H1 (cell line): ENCODE measurements around the gene RTN4.

ENCODE experiments used
- BRCA1 ChIP-seq: IDR thresholded peaks from 2 replicates; pipeline ENCODE4 v1.6.1; 2012; ENCODE audit warnings: low read depth, low read length, improper control_type of control experiment
- CTCF ChIP-seq, 3 experiments: IDR thresholded peaks; 1 replicate in 2 of 3; 2 replicates in 1 of 3; pipeline versions ENCODE4 v1.5.1 to v1.6.1; 2011; ENCODE audit warnings: low read length in 3 of 3, mild to moderate bottlenecking in 3 of 3, inconsistent platforms in 2 of 3, low read depth in 1 of 3, moderate library complexity in 1 of 3; ENCODE audit not compliant: insufficient read depth in 1 of 3; ENCODE audit errors: control extremely low read depth in 1 of 3
- EP300 ChIP-seq, 2 experiments: IDR thresholded peaks; 1 replicate in 1 of 2; 2 replicates in 1 of 2; pipeline ENCODE4 v1.6.1; 2011 to 2012; ENCODE audit warnings: low read depth in 2 of 2, low read length in 2 of 2, mild to moderate bottlenecking in 2 of 2, borderline replicate concordance in 1 of 2, inconsistent platforms in 1 of 2, moderate library complexity in 1 of 2

GRCh38 chr2:54939446-54940118 is 110.7 kb downstream of the RTN4 start:
- TF ChIP-seq BRCA1 (no peak), CTCF (IDR thresholded peaks at IDR 0.05; ENCODE audit: control extremely low read depth in 1 of 3, insufficient read depth in 1 of 3, low read depth in 1 of 3, low read length in 3 of 3) (no peak), EP300 (IDR thresholded peaks at IDR 0.05; ENCODE audit: borderline replicate concordance in 1 of 2, low read depth in 2 of 2, low read length in 2 of 2) (no peak)
